ENCODE results near the gene PIGU. TPM values are rescaled to one million over a fixed set of nuclear protein-coding genes. Genes with fewer than 3 reads are reported as not detected.

The PIGU gene
- total and polyA plus RNA-seq, 2 of the 13 experiments (the other 11 are each of a cell fraction or from before 2014, with no cell fraction given): 45.5 to 231 TPM

DNA sequence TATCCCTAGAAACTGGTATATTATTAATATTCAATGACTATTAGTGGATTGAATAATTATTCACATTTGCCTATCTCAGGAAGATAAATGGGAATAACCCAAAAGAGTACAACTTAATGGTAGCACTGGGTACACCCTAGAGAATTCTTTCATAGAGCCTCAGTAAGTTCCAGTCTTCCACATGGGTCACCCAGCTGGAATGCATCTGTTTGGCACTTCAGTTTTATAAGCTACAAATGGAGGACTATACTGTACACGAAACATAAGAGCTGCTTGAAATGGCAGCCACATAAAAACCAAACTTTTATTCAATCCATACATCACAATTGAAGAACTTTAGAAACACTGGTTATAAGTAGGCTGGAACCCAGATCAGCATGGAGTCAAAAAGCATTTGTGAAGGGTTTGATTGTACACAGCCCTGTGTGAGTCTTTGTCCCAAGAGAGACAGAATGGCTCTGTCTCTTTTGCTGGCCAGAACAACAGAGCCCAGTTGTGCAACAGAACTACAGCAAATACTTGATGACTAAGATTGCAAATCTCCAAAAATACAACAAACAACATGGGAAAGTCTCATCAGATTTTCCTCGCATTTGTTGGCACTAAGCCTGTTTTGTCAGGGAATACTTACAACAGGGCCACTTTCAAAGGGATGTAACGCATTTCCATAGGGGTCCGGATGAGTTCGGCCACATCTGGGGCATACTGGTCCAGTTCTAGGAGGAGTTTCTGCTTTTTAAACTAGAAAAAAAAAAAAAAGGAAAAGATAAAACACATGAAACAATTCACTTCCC is 39.5 kb downstream of the PIGU start (continued):
- TF ChIP-seq MED8 (CRISPR knock-in tag; IDR thresholded peaks at IDR 0.05; ENCODE audit: insufficient replicate concordance) (no peak), NR2C2 (CRISPR knock-in tag; IDR thresholded peaks at IDR 0.05; ENCODE audit: borderline replicate concordance) (no peak), PAWR (CRISPR knock-in tag; IDR thresholded peaks at IDR 0.05; ENCODE audit: borderline replicate concordance) (no peak), ZMYM4 (CRISPR knock-in tag; IDR thresholded peaks at IDR 0.05) (no peak), ZNF788 (CRISPR knock-in tag; IDR thresholded peaks at IDR 0.05; ENCODE audit: borderline replicate concordance) (no peak), CAMTA2 (CRISPR knock-in tag; IDR thresholded peaks at IDR 0.05; ENCODE audit: borderline replicate concordance) (no peak), ZBTB20 (CRISPR knock-in tag; IDR thresholded peaks at IDR 0.05; ENCODE audit: borderline replicate concordance, low read depth) (no peak), HCFC1 (IDR thresholded peaks at IDR 0.05; ENCODE audit: low read depth, low read length) (no peak), ZNF296 (CRISPR knock-in tag; conservative IDR thresholded peaks at IDR 0.05) (no peak)
- TF ChIP-seq, protein P1, sequence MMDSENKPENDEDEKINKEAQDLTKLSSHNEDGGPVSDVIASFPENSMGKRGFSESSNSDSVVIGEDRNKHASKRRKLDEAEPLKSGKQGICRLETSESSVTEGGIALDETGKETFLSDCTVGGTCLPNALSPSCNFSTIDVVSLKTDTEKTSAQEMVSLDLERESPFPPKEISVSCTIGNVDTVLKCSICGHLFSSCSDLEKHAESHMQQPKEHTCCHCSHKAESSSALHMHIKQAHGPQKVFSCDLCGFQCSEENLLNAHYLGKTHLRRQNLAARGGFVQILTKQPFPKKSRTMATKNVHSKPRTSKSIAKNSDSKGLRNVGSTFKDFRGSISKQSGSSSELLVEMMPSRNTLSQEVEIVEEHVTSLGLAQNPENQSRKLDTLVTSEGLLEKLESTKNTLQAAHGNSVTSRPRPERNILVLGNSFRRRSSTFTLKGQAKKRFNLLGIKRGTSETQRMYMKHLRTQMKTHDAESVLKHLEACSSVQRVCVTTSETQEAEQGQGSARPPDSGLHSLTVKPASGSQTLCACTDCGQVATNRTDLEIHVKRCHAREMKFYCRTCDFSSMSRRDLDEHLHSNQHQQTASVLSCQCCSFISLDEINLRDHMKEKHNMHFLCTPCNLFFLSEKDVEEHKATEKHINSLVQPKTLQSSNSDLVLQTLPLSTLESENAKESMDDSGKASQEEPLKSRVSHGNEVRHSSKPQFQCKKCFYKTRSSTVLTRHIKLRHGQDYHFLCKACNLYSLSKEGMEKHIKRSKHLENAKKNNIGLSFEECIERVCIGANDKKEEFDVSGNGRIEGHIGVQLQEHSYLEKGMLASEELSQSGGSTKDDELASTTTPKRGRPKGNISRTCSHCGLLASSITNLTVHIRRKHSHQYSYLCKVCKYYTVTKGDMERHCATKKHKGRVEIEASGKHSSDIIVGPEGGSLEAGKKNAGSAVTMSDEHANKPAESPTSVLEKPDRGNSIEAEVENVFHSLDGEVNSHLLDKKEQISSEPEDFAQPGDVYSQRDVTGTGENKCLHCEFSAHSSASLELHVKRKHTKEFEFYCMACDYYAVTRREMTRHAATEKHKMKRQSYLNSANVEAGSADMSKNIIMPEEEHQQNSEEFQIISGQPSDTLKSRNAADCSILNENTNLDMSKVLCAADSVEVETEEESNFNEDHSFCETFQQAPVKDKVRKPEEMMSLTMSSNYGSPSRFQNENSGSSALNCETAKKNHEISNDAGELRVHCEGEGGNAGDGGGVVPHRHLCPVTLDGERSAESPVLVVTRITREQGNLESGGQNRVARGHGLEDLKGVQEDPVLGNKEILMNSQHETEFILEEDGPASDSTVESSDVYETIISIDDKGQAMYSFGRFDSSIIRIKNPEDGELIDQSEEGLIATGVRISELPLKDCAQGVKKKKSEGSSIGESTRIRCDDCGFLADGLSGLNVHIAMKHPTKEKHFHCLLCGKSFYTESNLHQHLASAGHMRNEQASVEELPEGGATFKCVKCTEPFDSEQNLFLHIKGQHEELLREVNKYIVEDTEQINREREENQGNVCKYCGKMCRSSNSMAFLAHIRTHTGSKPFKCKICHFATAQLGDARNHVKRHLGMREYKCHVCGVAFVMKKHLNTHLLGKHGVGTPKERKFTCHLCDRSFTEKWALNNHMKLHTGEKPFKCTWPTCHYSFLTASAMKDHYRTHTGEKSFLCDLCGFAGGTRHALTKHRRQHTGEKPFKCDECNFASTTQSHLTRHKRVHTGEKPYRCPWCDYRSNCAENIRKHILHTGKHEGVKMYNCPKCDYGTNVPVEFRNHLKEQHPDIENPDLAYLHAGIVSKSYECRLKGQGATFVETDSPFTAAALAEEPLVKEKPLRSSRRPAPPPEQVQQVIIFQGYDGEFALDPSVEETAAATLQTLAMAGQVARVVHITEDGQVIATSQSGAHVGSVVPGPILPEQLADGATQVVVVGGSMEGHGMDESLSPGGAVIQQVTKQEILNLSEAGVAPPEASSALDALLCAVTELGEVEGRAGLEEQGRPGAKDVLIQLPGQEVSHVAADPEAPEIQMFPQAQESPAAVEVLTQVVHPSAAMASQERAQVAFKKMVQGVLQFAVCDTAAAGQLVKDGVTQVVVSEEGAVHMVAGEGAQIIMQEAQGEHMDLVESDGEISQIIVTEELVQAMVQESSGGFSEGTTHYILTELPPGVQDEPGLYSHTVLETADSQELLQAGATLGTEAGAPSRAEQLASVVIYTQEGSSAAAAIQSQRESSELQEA (CRISPR knock-in tag; IDR thresholded peaks at IDR 0.05; ENCODE audit: not compliant biosample characterization): no peak
